ENCODE data around the gene STXBP5.
A peak's percentile ranks its signal among the peaks of the same experiment; 100 is the strongest.

Gene STXBP5
- total RNA-seq: 118 to 156 reads per million in 2 donors

DNA sequence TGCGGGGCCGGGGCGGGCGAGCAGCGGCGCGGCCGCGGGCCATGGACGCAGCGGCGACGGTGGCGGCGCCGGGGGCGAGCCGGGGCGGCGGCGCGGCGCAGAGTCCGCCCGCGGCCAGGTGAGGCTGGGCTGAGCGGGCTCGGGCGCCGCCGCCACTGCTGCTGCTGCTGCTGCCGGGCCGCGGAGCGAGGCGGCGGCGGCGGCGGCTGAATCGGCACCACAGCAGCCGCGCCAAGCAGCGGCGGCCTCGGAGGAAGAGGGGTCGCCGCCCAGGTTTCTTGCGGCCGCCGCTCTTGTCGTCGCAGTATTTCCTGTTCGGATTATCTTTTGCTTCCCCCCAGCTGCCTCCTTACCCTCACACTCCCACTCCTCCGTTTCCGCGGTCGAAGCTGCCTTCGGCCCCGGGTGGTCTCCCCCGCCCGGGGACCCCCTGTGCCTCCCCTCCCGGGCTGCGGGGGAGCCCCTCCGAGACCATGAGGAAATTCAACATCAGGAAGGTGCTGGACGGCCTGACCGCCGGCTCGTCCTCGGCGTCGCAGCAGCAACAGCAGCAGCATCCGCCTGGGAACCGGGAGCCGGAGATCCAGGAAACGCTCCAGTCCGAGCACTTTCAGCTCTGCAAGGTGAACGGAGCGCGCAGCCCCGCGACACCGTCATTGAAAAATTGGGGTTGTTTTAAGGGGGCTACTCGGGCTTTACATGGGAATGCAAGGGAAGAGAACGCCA is at the start of gene STXBP5:
STXBP5 (plus strand) TSS at position 358 of the 726 bp plus-strand sequence; CDS start at position 474, 116 bp downstream.
- peak; percentile 38 for DNase-seq

- DNase-seq: no peak
These were observed 49.8 kb upstream of the STXBP5 start for GRCh38 chr6:147154454-147154853.

DNA sequence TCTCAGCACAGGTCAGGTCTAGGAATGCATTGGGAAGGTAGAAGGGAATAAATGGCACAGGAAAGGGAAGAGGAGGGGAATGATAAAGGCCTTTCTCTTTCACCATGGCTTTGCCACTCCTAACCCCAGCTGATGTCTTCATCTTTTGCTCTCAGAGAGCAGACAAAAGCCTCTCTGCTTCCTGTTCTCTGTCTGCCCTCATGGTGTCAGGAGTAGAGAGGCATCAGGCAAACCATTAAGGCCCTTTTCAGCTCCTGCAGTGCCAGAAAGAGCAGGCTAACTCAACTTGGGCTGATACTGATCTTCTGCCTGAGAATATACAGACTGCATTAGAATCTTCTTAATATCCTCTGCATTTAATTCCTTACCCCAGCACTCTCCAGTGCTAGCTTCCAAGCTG is 48.0 kb upstream of the STXBP5 start:
- DNase-seq: no peak

- no peak for DNase-seq
These were observed 47.3 kb upstream of the STXBP5 start for GRCh38 chr6:147156799-147157382.

GRCh38 chr6:147157930-147158329 is 46.3 kb upstream of the STXBP5 start:
- DNase-seq: no peak

DNA sequence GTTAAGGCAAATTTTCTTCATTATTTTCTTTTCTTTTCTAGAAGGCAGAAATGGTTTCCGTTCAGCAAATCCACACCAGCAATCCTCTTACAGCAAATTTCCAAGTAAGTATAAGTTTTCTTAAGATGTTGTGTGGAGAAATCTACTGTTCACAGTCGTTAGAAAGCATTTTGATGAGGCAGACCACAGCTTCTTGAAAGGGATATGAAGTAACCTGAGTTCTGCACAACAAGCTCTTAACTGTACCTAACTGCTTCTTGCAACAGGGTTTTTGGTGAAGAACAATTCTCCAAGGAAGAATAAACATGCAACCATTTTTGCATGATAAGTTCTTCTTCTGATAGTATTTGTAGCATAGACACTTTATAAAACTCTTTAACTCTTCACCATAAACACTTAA is 45.3 kb upstream of the STXBP5 start:
- DNase-seq: no peak

DNA sequence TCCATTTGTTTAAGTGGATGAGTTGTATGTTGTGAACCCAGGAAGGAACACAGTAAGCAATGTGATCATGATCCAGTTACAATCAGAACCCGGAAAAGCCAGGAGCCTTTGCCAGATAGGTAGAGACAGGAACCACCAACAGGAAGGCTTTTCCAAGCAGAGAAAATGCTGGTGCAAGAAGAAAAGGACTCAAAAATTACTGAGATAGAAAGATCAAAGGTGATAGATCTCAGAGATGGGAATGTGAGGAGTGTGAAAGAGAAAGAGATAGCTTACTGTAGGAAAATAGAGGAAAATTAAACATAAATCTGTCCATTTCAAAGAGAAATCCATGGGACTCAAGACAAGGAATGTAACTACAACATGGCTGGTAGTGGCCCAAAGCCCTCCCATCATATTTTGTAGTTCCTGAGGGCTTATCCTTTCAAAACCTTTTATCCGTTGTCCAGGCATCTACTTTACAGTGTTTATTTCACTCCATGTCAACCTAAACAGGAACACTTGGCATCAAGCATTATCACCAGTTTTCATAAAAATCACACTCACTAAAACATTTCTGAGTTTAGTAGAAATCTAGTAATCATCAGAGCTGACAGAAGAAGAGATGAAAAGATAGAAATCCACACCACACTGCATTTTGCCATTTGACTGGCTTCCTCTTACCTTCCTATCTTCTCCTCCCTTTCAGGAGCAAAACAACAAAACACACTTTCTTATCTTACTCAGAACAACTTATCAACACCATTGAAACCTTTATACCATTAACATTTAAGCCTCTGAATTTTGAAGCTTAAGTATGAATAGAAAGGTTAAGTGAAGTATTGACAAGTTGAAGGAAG is 44.5 kb upstream of the STXBP5 start:
- no peak for DNase-seq

DNA sequence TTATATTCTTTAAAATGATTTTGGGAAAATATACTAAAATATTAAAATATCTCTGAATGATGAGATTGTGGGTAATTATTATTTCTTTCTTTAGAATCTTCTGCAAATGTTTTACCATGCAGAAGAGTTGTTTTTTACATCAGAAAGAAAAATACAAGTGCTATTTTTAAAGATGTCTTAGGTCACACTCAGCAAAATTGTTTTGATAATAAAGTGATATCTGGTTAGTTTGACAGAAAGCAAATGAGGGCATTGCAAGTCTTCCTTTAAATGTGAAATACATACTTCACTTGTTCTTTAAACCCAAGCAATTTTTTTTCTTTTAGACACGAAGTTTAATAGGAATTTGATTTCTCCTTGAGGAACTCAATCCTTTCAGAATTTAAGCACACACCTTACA is 43.6 kb upstream of the STXBP5 start:
- DNase-seq: no peak

DNA sequence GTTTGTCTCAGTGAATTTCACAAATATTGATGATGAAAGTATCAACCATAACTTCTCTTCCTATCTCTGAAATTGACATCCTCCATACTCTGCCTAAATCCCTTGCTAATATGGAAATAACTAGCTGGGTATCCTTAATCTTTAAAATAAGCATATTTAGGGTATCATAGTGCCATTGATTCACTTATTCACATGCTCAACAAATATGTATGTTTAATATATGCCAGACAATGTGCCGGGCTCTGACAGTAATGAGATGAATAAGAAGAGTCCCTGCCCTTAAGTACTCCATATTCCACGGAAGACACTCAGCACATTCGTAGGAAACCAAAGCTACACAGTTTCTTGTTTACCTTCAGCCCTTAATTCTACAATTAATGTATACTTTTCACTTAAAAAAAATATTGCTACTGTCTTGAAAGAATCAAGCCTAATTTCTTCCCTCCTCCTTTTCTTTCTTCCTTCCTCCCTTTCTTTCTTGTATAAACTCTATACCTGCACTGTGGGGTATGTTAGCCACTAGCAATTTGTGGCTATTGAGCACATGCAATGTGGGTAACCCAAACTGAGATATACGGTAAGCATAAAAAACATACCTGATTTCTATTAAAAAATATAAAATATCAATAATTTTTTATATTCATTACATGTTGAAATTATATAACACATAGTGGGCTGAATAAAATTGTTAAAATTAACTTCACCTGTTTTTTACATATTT is 42.8 kb upstream of the STXBP5 start:
- DNase-seq: no peak

- DNase-seq: no peak
These were observed 42.2 kb upstream of the STXBP5 start for GRCh38 chr6:147161974-147162495.

DNA sequence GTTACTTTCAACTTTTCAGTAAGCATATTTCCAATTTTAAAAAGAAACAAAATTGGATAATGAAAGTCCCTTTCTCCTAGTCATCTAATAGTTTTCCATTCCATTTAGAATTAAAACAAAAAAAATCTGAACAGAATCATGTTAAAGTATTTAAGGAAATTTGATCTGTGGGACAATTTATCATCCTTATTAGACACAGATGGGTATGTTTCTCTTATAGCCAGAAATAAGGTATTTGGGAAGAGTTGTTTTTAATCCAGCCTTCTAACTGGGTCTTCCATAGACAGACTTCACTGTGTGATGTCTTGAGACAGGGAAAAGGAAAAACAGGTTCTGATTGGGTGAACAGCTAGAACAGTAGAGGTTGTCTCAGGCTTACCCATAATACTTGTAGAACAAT is 39.5 kb upstream of the STXBP5 start:
- no peak for DNase-seq

GRCh38 chr6:147166360-147166944 is 37.8 kb upstream of the STXBP5 start:
- DNase-seq: no peak

DNA sequence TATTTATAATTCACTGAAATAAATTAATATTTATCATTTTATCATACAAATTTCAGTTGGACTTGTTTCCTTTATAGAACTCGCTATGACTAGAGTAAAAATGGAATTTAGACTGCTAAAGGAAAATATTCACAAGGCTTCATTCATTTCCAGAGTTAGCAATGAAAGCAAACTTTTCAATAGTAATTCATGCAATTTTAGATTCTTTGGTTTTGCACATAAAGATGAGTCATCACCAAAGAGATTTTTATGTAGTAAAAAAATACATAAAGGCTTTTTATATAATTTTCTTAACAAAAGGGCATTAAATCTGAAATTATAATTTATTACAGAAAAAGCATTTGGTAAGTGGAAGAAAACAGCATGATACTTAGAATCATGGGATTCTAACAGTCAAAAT is 37.2 kb upstream of the STXBP5 start:
- DNase-seq: no peak

GRCh38 chr6:147167576-147168461 is 36.4 kb upstream of the STXBP5 start:
- no peak for DNase-seq

DNA sequence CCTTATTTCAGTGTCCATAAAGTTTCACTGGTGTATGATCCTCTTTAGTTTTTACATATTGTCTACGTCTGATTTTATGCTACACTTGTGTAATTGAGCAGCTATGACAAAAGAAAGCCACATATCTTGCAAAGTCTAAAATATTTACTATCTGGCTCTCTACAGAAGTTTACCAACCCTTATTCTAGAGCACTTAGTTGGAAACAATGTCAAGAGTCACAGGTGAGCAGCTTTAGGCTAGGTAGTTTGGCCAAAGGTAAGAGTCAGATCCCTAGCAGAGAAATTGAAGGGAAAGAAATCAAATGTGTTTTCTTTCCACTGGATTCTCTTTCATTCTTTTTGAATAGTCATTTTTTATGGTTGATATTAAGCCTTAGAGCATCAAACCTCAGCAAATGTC is 34.7 kb upstream of the STXBP5 start:
- no peak for DNase-seq

DNA sequence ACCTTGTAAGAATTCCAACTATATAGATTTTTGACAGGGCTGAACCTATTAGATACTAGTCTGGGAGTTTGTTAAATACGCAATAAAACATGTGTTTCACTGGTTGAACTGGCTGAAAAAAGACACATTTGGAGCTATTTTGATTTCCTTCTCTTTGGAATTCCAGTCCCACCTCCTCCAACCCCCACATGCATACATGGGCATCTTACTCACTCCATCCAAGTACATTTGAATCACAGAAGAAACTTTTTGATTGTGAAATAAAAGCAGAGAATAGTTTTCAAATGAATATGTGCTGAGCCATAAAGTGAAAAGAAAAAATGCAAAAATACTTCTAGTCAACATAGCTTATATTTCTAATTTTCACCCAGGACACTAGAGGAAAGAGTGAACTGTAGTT is 33.9 kb upstream of the STXBP5 start:
- no peak for DNase-seq

- DNase-seq: no peak
These were observed 31.1 kb upstream of the STXBP5 start for GRCh38 chr6:147173140-147173539.

DNA sequence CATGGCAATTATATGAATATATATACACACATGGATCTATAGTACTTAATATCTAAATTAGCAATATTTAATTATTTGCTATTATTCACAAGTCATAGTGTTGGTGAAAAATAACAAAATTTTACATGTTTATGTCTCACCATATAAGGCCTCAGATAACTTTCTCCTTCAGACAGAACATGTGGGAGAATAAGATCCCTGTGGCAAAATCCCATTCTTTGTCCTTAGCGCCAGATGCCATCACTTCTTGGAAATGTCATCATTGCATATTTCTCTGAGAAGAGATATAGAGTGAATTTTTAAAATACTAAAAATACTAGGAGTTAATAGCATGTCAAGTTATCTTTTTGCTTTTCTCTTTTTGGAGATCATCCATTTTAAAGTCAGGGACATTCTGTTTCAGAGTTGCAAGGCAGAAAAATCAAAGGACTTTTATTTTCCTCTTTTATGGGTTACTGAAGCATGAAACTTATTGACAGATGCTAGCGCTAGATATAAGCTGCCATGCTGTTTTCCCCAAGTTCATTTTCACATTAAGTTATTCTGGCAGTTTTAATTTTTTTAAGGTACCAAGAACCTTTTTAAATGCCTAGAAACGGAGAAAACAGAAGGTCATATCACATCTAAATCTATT is 30.4 kb upstream of the STXBP5 start:
- DNase-seq: no peak

- DNase-seq: no peak
These were observed 27.4 kb upstream of the STXBP5 start for GRCh38 chr6:147176795-147177194.

GRCh38 chr6:147177286-147177685 is 26.9 kb upstream of the STXBP5 start:
- DNase-seq: no peak

- no peak for DNase-seq
These were observed 25.9 kb upstream of the STXBP5 start for GRCh38 chr6:147178355-147178754.
